AG09319 (cell line): ENCODE data around the gene OTOF.

Experiments
- DNase-seq: peaks from one replicate; pipeline ENCODE4 v3.0.0-alpha.2; 2010; ENCODE audit warnings: low read depth; ENCODE audit errors: extremely low read depth
- TF ChIP-seq, protein P1 (sequence below): IDR thresholded peaks from 2 replicates; pipeline ENCODE4 v1.5.1; 2011; ENCODE audit warnings: low read depth, mild to moderate bottlenecking, inconsistent platforms, low read length, moderate library complexity

OTOF gene

DNA sequence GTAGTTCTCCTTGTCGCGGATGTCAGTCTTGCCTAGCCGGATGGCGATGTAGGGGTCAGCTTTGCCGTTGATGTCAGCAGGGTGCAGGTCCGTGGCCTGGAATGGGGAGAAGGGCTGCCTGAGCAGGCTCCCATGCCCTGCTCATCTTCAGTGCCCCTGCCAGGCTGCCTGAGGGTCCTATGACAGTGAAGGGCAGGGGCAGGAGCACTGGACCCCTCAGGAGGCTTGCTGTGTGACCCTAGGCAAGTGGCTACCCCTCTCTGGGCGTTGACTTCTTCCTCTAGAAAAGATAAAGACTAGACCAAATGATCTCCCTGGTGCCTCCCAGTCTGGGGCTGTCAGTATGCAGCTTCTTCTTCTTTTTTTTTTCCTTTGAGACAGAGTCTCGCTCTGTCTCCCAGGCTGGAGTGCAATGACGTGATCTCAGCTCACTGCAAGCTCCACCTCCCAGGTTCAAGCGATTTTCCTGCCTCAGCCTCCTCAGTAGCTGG, 11.9 kb downstream of the OTOF start:
- no peak for DNase-seq
- TF ChIP-seq, protein P1, sequence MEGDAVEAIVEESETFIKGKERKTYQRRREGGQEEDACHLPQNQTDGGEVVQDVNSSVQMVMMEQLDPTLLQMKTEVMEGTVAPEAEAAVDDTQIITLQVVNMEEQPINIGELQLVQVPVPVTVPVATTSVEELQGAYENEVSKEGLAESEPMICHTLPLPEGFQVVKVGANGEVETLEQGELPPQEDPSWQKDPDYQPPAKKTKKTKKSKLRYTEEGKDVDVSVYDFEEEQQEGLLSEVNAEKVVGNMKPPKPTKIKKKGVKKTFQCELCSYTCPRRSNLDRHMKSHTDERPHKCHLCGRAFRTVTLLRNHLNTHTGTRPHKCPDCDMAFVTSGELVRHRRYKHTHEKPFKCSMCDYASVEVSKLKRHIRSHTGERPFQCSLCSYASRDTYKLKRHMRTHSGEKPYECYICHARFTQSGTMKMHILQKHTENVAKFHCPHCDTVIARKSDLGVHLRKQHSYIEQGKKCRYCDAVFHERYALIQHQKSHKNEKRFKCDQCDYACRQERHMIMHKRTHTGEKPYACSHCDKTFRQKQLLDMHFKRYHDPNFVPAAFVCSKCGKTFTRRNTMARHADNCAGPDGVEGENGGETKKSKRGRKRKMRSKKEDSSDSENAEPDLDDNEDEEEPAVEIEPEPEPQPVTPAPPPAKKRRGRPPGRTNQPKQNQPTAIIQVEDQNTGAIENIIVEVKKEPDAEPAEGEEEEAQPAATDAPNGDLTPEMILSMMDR = no peak

DNA sequence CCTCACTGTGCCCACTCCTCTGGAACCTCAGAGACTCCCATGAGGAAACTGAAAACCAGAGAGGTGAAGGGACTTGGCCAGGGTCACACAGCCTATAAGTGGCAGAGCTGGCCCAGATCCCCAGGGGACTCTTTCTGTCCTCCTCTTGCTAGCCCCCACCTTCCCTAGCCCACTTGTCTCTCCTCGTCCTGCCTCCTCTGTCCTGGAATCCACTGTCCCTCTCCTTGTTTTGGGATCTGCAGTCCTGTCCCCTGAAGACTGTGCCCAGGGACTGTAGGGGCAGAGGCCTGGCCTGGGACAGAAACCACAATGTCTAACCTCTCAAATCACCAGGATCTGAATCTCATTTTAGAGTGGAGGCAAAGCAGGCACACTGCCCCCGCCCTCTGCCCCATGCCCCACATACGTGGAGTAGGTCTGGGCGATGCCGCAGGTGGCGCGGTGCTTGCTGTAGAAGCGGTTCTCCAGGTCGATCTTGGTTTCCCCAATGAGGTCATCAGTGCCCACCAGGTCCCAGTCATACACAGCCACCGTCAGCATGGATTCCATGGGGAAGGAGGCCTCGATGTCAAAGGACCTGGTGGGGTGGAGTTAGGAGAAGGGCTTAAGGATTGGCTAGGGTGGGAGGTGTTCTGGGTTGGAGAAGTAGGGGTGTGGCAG, 12.5 kb downstream of the OTOF start:
- TF ChIP-seq, protein P1 = no peak
- no peak for DNase-seq

DNA sequence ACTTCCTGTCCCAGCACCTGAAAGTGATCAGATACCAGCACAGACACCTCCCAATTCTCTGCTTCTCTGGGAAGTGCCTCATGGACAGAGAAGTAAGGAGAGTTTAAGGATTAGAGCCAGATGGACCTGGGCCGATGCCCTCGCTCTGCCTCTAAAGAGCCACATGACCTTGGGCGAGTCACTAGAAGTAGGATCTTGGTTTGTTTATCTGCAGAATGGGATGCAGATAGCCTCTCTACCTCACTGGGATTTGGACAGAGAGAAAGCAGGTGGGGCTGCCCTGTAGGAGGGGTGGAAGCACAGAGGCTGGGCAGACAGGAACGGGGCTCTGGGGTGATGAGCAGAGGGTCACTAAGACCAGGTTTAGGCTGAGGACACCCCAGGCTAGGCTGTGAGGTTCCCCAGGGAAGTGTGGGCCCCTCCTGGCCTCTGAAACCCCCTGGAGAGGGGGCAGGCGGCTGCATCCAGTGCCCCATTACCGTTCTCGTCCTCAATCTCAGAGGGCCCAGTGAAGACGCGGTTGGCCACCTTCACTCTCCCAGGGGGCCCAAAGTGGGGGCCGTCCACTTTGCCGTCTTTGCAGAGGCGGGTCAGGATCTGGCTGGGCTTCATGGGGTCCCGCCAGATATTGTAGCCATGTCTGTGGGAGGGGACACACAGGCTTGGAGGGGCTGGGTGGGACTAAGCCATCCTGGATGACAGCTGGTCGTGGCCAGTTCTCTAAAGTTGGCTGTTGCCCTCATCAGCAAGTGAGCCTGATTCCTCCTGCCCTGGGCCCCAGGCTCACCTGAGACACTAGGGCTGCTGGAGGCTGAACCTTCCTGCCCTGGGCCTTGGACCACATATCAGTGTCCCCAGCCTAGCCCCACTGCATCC, 13.3 kb downstream of the OTOF start:
- no peak for DNase-seq
- TF ChIP-seq, protein P1 = no peak

DNA sequence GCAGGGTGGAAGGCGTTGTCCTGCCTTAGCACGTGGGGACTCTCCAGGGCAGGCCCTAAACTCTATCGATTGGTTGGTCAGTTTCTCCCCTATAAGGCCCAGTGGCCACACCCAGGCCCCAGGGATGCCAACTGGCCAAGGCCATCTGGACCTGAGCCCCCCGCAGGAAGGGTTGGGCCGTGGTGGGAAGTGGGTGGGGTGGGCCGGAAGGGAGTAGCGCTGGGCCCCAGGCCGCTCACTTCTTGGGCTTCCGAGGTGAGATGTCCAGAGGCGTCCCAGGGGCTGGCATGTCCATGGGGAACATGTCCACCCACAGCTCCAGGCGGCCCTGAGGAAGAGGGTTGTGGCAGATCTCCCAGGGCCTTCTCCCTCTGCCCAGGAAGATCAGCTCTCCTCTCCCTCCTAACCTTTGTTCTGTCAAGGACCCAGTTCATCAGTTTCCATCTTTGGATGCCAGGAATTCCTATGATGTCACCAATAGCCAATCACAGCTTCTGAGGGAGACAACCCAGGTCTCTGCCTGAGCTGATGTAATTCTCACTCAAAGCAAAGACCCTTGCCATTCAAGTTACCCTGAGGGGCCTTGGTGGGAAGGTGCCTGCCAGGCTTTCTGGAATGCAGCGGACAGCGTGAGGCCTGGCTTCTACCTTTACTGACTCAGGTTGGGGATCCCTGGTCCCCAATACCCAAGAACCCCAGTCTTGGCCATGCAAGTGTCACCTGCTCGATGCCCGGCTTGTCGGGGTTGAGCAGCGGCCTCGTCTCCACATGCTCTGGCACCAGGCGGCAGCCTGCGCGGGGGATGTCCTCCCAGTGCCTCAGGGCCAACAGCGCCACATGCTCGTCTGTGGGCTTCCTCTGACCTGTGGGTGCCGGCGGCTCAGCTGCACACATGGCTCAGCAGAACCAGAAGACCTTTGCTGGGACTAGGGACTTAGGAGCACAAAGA, 14.4 kb downstream of the OTOF start:
- no peak for DNase-seq
- TF ChIP-seq, protein P1 = no peak

DNA sequence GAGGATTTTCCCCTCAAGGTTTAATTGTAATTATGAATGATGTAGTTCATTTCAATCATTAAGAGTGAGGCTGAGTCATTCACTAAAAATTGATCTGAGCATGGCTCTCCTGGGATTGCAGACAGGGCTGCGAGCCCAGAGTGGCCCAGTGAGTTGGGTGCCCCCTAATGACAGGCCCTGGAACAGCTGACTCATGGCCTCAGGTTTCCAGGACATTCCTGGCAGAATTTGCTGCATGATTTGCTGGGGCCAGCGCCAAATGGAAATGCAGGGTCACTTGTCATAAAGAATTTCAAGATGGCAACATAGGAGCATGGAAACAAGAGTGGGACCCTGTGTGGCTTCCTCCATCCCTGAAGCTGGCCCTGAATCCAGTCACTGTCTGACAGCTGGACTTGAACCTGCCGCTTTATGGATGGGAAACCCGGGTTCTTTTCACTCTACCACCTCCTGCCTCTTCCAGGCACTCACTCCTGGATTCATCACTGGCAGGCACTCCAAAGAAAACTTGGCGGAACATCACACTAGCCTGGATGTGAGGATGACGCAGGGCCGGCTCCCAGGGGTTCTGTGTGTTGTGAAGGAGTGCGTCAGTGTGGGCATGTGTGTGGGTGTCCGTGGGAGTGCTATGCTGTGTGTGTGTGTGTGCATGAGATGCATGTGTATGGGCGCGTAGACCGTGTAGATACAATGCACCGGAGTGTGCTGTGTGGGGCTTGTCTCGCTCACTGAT, 15.2 kb downstream of the OTOF start:
- TF ChIP-seq, protein P1 = peak; percentile 44
- DNase-seq = peak; percentile 23

DNA sequence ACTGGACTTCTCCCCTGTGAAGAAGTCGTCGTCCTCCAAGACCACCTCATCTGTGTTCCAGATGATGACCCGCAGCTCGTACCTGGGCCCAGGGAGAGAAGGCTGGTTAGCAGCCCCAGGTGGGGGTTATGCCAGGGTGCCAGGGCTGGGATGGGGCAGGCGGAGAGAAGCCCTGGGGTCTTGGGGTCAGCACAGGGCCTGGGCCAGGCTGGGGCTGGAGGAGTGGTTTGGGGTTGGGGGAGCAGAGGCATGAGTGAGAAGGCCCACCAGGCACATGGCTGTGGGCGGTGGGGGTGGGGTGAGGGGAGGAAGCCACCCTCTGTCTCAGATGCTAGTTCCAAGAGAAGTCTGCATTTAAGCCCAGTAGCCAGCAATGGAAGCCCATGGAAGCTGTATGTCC, 15.8 kb downstream of the OTOF start:
- no peak for DNase-seq
- TF ChIP-seq, protein P1 = no peak
